ENCODE measurements around the gene THSD8. TPM values are rescaled to one million over a fixed set of nuclear protein-coding genes. Genes with fewer than 3 reads are reported as not detected.
A peak's percentile ranks its signal among the peaks of the same experiment; 100 is the strongest.

Gene THSD8
- total and polyA plus RNA-seq, 2 donors (not counting 1 experiment from before 2014, with no cell fraction given), result not detected

- Histone ChIP-seq H3K9me3 (ENCODE audit: control insufficient read depth, insufficient read depth, low read depth, low read length) (no peaks in the 10 kb centered on the region), H3K27ac (ENCODE audit: insufficient read depth, low read length) (peak overlapping the region; percentile 97), H3K4me1 (ENCODE audit: control insufficient read depth, extremely low read depth, insufficient read depth, low read length) (peaks cover 23% of the 10 kb centered on the region), H3K9ac (ENCODE audit: insufficient read depth, low read length) (peak overlapping the region; percentile 99), H4K20me1 (ENCODE audit: control insufficient read depth, extremely low read depth, insufficient read depth, low read length) (no peaks in the 10 kb centered on the region), H2AFZ (ENCODE audit: low read length) (no peak overlapping the region), H3K4me3 (replicated peaks in 1 of 4; ENCODE audit: control extremely low read depth in 1 of 4, insufficient read depth in 1 of 4, low read depth in 3 of 4, low read length in 4 of 4) (peak overlapping the region; percentile 73 to 98 (median 94)), H3K36me3 (ENCODE audit: control insufficient read depth, insufficient read depth, low read length) (peaks cover 2% of the 10 kb centered on the region), H3K4me2 (ENCODE audit: extremely low read depth, insufficient read depth, low read length) (peak overlapping the region; percentile 72), H3K79me2 (ENCODE audit: control insufficient read depth, insufficient read depth, low read length) (peaks cover 20% of the 10 kb centered on the region), H3K27me3 (ENCODE audit: control insufficient read depth, insufficient read depth, low read length) (no peaks in the 10 kb centered on the region)
- TF ChIP-seq CTCF (conservative IDR thresholded peaks at IDR 0.05 in 1 of 2, IDR thresholded peaks at IDR 0.05 in 1 of 2; ENCODE audit: low read depth in 1 of 2, low read length in 2 of 2) (no peak), EZH2 (IDR thresholded peaks at IDR 0.05; ENCODE audit: low read length, missing control alignments) (no peak)
- DNase-seq (ENCODE audit: low read depth in 2 of 2), result peak; percentile 89 to 94
Measured at GRCh38 chr19:12793290-12794195, 8.3 kb upstream of the THSD8 start.

DNA sequence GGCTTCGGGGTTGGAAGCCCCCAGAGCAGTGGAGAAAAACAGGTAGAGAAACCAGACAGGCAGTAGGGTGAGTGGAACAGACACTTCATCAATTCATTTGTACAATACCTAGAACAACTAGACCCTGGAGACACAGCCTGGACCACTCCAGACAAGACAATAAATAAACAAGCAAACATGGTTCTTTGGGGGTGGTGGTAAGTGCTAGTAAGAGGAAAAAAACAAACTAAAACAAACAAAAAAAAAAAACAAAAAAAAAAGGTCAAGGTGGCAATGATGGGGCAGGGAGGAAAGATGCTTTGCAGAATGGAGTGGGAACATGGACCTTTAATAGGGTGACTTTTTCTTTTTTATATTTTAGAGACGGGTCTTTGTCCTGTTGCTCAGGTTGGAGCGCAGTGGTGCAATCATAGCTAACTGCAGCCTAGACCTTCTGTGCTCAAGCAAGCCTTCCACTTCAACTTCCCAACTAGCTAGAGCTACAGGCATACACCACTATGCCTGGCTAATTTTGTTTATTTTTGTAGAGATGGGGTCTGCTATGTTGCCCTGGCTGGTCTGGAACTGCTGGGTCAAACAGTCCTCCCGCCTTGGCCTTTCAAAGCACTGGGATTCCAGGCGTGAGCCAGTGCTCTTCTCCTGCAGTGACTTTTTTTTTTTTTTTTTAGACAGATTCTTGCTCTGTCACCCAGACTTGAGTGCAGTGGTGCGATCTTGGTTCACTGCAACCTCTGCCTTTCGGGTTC lies 7.5 kb upstream of the THSD8 start:
- DNase-seq (ENCODE audit: low read depth in 2 of 2), result peak in 1 of 2 donors; percentile 61
- H3K4me3 ChIP-seq (replicated peaks in 1 of 4; ENCODE audit: control extremely low read depth in 1 of 4, insufficient read depth in 1 of 4, low read depth in 3 of 4, low read length in 4 of 4), result peak overlapping the region in 3 of 4 experiments; percentile 27 to 96 (median 30)
- no peaks in the 10 kb centered on the region for H3K27me3 ChIP-seq (ENCODE audit: control insufficient read depth, insufficient read depth, low read length)
- no peak overlapping the region for H2AFZ ChIP-seq (ENCODE audit: low read length)
- H3K4me1 ChIP-seq (ENCODE audit: control insufficient read depth, extremely low read depth, insufficient read depth, low read length), result peaks cover 16% of the 10 kb centered on the region
- H3K9me3 ChIP-seq (ENCODE audit: control insufficient read depth, insufficient read depth, low read depth, low read length), result no peaks in the 10 kb centered on the region
- H3K79me2 ChIP-seq (ENCODE audit: control insufficient read depth, insufficient read depth, low read length), result peaks cover 20% of the 10 kb centered on the region
- H4K20me1 ChIP-seq (ENCODE audit: control insufficient read depth, extremely low read depth, insufficient read depth, low read length), result no peaks in the 10 kb centered on the region
- peak overlapping the region; percentile 99 for H3K9ac ChIP-seq (ENCODE audit: insufficient read depth, low read length)
- TF ChIP-seq EZH2 (IDR thresholded peaks at IDR 0.05; ENCODE audit: low read length, missing control alignments), result no peak
- TF ChIP-seq CTCF (conservative IDR thresholded peaks at IDR 0.05 in 1 of 2, IDR thresholded peaks at IDR 0.05 in 1 of 2; ENCODE audit: low read depth in 1 of 2, low read length in 2 of 2), result no peak
- peak overlapping the region; percentile 97 for H3K27ac ChIP-seq (ENCODE audit: insufficient read depth, low read length)
- H3K36me3 ChIP-seq (ENCODE audit: control insufficient read depth, insufficient read depth, low read length), result peaks cover 2% of the 10 kb centered on the region
- peak overlapping the region; percentile 54 for H3K4me2 ChIP-seq (ENCODE audit: extremely low read depth, insufficient read depth, low read length)

DNA sequence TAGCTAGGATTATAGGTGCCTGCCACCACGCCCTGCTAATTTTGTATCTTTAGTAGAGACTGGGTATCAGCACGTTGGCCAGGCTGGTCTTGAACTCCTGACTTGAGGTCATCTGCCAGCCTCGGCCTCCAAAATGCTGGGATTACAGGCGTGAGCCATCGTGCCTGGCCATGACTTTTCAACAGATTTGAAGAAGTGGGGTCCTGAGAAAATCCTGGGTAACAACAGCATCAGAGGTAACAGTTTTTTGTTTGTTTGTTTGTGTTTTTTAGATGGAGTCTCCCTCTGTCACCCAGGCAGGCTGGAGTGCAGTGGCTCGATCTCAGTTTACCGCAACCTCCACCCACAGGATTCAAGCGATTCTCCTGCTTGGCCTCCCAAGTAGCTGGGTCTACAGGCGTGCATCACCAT lies 6.9 kb upstream of the THSD8 start:
- TF ChIP-seq CTCF (conservative IDR thresholded peaks at IDR 0.05 in 1 of 2, IDR thresholded peaks at IDR 0.05 in 1 of 2; ENCODE audit: low read depth in 1 of 2, low read length in 2 of 2) (no peak), EZH2 (IDR thresholded peaks at IDR 0.05; ENCODE audit: low read length, missing control alignments) (no peak)
- H4K20me1 ChIP-seq (ENCODE audit: control insufficient read depth, extremely low read depth, insufficient read depth, low read length), result no peaks in the 10 kb centered on the region
- peaks cover 15% of the 10 kb centered on the region for H3K4me1 ChIP-seq (ENCODE audit: control insufficient read depth, extremely low read depth, insufficient read depth, low read length)
- H3K36me3 ChIP-seq (ENCODE audit: control insufficient read depth, insufficient read depth, low read length), result peaks cover 2% of the 10 kb centered on the region
- H3K4me3 ChIP-seq (replicated peaks in 1 of 4; ENCODE audit: control extremely low read depth in 1 of 4, insufficient read depth in 1 of 4, low read depth in 3 of 4, low read length in 4 of 4), result peak overlapping the region in 1 of 4 experiments; percentile 96
- H2AFZ ChIP-seq (ENCODE audit: low read length), result no peak overlapping the region
- no peaks in the 10 kb centered on the region for H3K27me3 ChIP-seq (ENCODE audit: control insufficient read depth, insufficient read depth, low read length)
- no peaks in the 10 kb centered on the region for H3K9me3 ChIP-seq (ENCODE audit: control insufficient read depth, insufficient read depth, low read depth, low read length)
- no peak overlapping the region for H3K4me2 ChIP-seq (ENCODE audit: extremely low read depth, insufficient read depth, low read length)
- no peak overlapping the region for H3K27ac ChIP-seq (ENCODE audit: insufficient read depth, low read length)
- peaks cover 20% of the 10 kb centered on the region for H3K79me2 ChIP-seq (ENCODE audit: control insufficient read depth, insufficient read depth, low read length)
- H3K9ac ChIP-seq (ENCODE audit: insufficient read depth, low read length), result no peak overlapping the region
- DNase-seq (ENCODE audit: low read depth in 2 of 2), result no peak

All from fibroblast of lung (primary cell).